Measurements from ENCODE around the gene UBE2D2. TPM values are rescaled to one million over a fixed set of nuclear protein-coding genes. Genes with fewer than 3 reads are reported as not detected.

The UBE2D2 gene
- total and polyA plus RNA-seq, 10 of the 15 experiments (the other 5 are each of a cell fraction or from before 2014, with no cell fraction given): 58.6 to 245 (median 128) TPM

DNA sequence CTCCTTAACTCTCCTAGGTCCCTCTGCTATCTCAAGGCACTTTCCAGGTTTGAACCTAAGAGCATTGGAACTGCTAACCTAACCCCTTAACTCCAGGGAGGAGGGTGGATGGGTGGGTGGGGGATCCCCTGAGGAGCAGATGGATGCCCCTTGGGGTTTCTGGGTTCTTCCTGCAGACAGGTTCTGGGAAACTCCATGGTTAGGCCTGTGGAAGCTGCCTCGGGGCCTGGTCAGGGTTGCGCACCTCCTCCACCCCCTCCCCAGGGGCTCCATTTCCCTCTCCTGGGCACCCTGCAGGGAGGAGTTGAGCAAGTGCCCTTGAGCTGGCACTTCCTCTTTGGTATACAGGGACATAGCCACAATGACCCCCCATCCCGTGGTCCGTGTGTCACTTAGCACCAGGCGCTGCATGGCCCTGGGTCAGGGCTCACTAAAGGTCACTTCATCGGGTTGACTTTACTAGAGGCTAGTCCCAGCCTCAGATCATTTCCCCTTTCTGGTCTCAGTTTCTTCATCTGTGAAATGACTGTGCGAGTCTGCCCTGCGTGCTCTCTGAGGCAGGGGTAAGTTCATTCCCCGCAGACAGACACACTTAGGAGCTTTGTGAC lies 103.1 kb downstream of the UBE2D2 start:
- intact Hi-C loops (cut with micrococcal nuclease; ENCODE audit: unreplicated experiment): loop anchor here (5.0 kb wide), 1 partner anchor 207 kb away; no protein-coding TSS in a partner anchor
- peaks cover 99% of the 10 kb centered on the region for H3K79me2 ChIP-seq (ENCODE audit: control insufficient read depth, insufficient read depth, low read length)
- DNase-seq (ENCODE audit: low read depth, low spot score) (peak; percentile 80), FAIRE-seq (peak; percentile 94), ATAC-seq (peak; percentile 51)
- H2AFZ ChIP-seq (ENCODE audit: control insufficient read depth, low read depth, low read length): no peak overlapping the region
- 2% methylated on average over 9 of the region's 9 CpGs for WGBS (ENCODE audit: insufficient coverage, insufficient replicate concordance, low lambda C conversion rate, missing lambda C conversion rate)
- in situ Hi-C loops (cut with MboI): no loop called here
- H3K4me1 ChIP-seq (ENCODE audit: control insufficient read depth, insufficient read depth, low read length): peaks cover 86% of the 10 kb centered on the region
- peaks cover 3 to 20% of the 10 kb centered on the region in 2 experiments; a peak in 2 of 4 replicates for H3K36me3 ChIP-seq (ENCODE audit: control insufficient read depth in 2 of 2, insufficient read depth in 2 of 2, low read length in 1 of 2)
- POLR2A ChIA-PET: interaction anchor here (0.6 to 16.9 kb wide), 9 partner anchors 10 to 374 kb away, joined by 3 to 163 read pairs (median 6); partner anchors contain the start of gene CXXC5
- no peaks in the 10 kb centered on the region for H3K9me3 ChIP-seq (replicated peaks; ENCODE audit: control insufficient read depth, insufficient read depth, low read length)
- peak overlapping the region; percentile 9; the same call in 1 of the 2 replicates for H3K9ac ChIP-seq (ENCODE audit: control insufficient read depth, insufficient read depth, low read length)
- peak overlapping the region; percentile 64 for H3K4me2 ChIP-seq (ENCODE audit: control insufficient read depth, insufficient read depth)
- no peaks in the 10 kb centered on the region for H3K27me3 ChIP-seq (replicated peaks in 1 of 2; ENCODE audit: control insufficient read depth in 2 of 2, insufficient read depth in 2 of 2, low read length in 1 of 2)
- BruUV-seq (replicated peaks): no TSS peak
- RAD21 ChIA-PET (ENCODE audit: unreplicated experiment): interaction anchor here (0.7 to 14.6 kb wide), 7 partner anchors 12 to 84 kb away, joined by 3 to 186 read pairs (median 4); no protein-coding TSS in a partner anchor
- H3K4me3 ChIP-seq: no peak overlapping the region; the same call in 1 of the 2 replicates
- H4K20me1 ChIP-seq (ENCODE audit: control insufficient read depth, insufficient read depth): peaks cover 4% of the 10 kb centered on the region; the same call in 1 of the 2 replicates
- peak overlapping the region; percentile 80 for H3K27ac ChIP-seq (ENCODE audit: control insufficient read depth, insufficient read depth)
- SMC1A ChIA-PET (ENCODE audit: uncharacterized antibody, unreplicated experiment): interaction anchor here (1.0 to 13.6 kb wide), 6 partner anchors 13 to 98 kb away, joined by 3 to 151 read pairs (median 4); partner anchors contain the start of gene CXXC5
- CTCF ChIA-PET: interaction anchor here (1.2 to 13.8 kb wide), 4 partner anchors 10 to 101 kb away, joined by 4 to 186 read pairs (median 14); no protein-coding TSS in a partner anchor
- TF ChIP-seq IKZF2 (IDR thresholded peaks at IDR 0.05) (peak; percentile 68 to 70), ZNF274 (IDR thresholded peaks at IDR 0.05; ENCODE audit: insufficient read depth, insufficient read length) (no peak), FOXK2 (IDR thresholded peaks at IDR 0.05) (no peak), ZBED1 (IDR thresholded peaks at IDR 0.05; ENCODE audit: borderline replicate concordance) (no peak; the same call in 1 of the 2 replicates), POU2F2 (IDR thresholded peaks at IDR 0.05; ENCODE audit: borderline replicate concordance, low read depth, low read length) (no peak), MTA2 (IDR thresholded peaks at IDR 0.05; ENCODE audit: low read depth) (peak; percentile 69), MYB (IDR thresholded peaks at IDR 0.05; ENCODE audit: borderline replicate concordance, low read depth, low read length) (no peak), KDM1A (IDR thresholded peaks at IDR 0.05; ENCODE audit: borderline replicate concordance) (no peak), DPF2 (IDR thresholded peaks at IDR 0.05) (peak; percentile 87), ZNF384 (IDR thresholded peaks at IDR 0.05; ENCODE audit: borderline replicate concordance, low read depth, low read length) (no peak)
- TF ChIP-seq, protein P1, sequence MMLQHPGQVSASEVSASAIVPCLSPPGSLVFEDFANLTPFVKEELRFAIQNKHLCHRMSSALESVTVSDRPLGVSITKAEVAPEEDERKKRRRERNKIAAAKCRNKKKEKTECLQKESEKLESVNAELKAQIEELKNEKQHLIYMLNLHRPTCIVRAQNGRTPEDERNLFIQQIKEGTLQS (IDR thresholded peaks at IDR 0.05; ENCODE audit: borderline replicate concordance, extremely low read depth, low read depth, low read length): no peak
- TF ChIP-seq, protein P2, sequence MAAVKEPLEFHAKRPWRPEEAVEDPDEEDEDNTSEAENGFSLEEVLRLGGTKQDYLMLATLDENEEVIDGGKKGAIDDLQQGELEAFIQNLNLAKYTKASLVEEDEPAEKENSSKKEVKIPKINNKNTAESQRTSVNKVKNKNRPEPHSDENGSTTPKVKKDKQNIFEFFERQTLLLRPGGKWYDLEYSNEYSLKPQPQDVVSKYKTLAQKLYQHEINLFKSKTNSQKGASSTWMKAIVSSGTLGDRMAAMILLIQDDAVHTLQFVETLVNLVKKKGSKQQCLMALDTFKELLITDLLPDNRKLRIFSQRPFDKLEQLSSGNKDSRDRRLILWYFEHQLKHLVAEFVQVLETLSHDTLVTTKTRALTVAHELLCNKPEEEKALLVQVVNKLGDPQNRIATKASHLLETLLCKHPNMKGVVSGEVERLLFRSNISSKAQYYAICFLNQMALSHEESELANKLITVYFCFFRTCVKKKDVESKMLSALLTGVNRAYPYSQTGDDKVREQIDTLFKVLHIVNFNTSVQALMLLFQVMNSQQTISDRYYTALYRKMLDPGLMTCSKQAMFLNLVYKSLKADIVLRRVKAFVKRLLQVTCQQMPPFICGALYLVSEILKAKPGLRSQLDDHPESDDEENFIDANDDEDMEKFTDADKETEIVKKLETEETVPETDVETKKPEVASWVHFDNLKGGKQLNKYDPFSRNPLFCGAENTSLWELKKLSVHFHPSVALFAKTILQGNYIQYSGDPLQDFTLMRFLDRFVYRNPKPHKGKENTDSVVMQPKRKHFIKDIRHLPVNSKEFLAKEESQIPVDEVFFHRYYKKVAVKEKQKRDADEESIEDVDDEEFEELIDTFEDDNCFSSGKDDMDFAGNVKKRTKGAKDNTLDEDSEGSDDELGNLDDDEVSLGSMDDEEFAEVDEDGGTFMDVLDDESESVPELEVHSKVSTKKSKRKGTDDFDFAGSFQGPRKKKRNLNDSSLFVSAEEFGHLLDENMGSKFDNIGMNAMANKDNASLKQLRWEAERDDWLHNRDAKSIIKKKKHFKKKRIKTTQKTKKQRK (IDR thresholded peaks at IDR 0.05; ENCODE audit: low read depth, low read length): no peak
- TF ChIP-seq, protein P3, sequence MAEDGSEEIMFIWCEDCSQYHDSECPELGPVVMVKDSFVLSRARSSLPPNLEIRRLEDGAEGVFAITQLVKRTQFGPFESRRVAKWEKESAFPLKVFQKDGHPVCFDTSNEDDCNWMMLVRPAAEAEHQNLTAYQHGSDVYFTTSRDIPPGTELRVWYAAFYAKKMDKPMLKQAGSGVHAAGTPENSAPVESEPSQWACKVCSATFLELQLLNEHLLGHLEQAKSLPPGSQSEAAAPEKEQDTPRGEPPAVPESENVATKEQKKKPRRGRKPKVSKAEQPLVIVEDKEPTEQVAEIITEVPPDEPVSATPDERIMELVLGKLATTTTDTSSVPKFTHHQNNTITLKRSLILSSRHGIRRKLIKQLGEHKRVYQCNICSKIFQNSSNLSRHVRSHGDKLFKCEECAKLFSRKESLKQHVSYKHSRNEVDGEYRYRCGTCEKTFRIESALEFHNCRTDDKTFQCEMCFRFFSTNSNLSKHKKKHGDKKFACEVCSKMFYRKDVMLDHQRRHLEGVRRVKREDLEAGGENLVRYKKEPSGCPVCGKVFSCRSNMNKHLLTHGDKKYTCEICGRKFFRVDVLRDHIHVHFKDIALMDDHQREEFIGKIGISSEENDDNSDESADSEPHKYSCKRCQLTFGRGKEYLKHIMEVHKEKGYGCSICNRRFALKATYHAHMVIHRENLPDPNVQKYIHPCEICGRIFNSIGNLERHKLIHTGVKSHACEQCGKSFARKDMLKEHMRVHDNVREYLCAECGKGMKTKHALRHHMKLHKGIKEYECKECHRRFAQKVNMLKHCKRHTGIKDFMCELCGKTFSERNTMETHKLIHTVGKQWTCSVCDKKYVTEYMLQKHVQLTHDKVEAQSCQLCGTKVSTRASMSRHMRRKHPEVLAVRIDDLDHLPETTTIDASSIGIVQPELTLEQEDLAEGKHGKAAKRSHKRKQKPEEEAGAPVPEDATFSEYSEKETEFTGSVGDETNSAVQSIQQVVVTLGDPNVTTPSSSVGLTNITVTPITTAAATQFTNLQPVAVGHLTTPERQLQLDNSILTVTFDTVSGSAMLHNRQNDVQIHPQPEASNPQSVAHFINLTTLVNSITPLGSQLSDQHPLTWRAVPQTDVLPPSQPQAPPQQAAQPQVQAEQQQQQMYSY (CRISPR knock-in tag; IDR thresholded peaks at IDR 0.05): no peak
- TF ChIP-seq, protein P4, sequence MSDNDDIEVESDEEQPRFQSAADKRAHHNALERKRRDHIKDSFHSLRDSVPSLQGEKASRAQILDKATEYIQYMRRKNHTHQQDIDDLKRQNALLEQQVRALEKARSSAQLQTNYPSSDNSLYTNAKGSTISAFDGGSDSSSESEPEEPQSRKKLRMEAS (IDR thresholded peaks at IDR 0.05; ENCODE audit: low read depth, low read length): no peak
